GM19043 (cell line): Measurements from ENCODE around the gene GUCY1A1.

Experiments
- ATAC-seq: cut with Tn5 transposase; IDR thresholded peaks from one replicate; pipeline ENCODE4 v1.9.1; 2021; ENCODE audit warnings: low read depth; ENCODE audit not compliant: unreplicated experiment

Gene GUCY1A1

DNA sequence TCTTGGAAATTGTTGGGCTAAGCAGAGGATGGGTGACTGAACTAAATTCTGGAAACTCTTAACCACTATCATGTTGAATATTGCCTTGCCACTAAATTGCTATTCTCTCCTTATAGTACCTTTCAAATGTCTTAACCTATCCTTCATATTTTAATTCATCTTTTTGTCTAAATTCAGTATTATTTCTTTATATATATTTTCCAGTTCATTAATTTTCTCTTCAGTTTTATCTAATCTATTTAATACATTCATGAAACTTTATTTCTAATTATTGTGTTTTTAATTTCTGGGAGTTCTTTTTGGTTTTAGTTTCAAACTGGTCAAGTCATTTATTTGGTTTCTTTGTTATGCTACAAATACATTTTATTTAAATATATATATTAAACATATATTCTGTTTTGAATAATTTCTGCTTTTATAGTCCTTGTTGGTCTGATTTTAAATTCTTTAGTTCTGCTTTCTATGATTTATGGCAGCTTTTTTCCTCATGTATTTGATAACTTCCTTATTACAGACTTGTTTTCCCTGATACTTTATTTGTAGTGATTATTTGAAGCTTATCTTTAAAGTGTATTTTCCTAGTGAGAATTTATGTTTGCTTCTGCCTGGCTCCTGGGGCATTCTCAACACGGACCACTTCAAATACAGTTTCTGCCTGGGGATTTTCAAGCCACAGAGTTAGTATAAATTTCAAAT is 8.5 kb upstream of the GUCY1A1 start:
- ATAC-seq, result no peak

DNA sequence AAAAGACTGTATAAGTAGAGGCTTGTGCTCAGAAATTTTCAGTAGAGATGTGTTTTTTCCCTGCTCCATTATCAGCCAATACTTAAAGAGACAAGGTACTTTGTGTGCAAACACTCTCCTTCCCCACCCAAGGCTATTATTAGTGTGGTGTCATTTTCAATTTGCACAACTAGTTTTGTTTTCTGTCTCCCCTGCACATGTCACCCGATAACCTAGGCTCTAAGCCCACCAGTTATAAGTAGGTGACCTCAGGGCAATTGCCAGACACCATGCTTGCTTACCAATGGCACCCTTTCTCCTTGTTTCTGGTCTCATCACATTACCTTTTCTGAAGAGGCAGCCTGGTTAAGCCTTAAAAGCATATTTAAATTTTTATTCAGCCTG is 8.0 kb upstream of the GUCY1A1 start:
- no peak for ATAC-seq

DNA sequence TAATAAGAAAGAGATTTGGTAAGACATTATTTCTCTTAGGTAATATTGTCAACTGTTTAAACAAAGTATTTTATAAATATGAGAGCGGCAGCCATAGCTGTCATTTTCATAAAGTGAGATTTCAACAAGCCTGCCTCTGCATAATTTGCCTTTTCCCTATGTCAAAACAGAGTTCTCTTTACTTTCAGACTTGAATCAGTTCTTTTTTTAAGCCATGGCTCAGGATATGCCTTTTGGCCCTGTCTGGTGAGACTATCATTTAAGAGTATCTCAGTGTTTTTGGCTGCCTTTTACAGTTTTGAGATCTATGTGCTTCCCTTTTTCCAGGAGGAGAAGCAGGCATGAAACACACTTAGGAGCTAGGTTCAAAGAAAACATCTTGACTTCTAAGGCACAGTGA is 7.5 kb upstream of the GUCY1A1 start:
- ATAC-seq, result no peak

DNA sequence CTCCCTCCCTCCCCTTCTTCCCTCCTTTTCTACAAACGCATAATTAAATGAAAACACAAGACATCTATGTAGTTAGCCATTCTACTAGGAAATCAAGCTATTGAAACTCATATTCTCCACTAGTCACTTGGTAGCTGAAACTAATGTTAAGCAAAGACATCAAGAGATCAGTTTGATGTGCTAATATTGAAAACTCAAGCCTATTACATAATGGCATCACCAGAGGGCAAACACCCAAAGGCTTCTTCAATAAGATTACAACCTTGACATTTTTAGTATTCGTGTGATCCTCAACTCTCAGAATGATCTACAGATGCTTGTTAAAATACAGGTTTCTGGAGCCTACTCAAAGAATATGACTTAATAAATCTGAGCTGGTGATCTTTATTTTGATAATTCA is 6.2 kb upstream of the GUCY1A1 start:
- no peak for ATAC-seq

DNA sequence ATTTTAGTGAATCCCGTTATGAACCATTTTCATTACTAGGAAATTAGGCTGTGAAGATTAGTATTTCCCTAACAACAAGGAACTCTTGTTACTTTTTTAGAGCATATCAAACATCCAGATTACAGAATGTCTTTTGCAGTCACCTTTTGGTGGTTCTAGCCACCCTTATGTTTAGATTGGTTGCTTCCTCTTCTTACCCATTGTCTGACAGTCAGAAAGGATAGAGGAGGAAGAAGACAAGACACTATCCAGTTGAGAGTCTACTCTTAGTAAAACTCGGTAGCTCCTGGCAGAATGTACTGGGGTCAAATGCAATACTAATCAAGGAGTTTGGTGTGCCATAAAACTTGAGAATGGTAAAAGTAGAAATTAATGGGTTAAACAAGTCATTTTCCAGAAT is 1.6 kb upstream of the GUCY1A1 start:
- ATAC-seq, result no peak

DNA sequence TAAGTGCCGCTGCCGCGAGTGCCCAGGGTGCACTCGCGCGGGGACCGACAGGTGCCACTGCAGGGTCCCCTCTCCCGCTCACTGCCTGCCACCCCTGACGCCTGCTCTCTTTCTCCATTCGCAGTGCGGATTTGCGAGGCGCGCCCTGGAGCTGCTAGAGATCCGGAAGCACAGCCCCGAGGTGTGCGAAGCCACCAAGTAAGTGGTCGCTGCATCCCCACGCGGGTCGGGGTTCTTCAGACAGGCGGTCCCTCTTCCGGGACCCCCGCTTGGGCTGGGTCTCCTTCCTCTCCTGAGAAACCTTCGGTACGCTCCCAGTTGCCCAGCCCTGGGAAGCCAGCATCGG is 547 bp downstream of the GUCY1A1 start:
- ATAC-seq, result peak; percentile 54

DNA sequence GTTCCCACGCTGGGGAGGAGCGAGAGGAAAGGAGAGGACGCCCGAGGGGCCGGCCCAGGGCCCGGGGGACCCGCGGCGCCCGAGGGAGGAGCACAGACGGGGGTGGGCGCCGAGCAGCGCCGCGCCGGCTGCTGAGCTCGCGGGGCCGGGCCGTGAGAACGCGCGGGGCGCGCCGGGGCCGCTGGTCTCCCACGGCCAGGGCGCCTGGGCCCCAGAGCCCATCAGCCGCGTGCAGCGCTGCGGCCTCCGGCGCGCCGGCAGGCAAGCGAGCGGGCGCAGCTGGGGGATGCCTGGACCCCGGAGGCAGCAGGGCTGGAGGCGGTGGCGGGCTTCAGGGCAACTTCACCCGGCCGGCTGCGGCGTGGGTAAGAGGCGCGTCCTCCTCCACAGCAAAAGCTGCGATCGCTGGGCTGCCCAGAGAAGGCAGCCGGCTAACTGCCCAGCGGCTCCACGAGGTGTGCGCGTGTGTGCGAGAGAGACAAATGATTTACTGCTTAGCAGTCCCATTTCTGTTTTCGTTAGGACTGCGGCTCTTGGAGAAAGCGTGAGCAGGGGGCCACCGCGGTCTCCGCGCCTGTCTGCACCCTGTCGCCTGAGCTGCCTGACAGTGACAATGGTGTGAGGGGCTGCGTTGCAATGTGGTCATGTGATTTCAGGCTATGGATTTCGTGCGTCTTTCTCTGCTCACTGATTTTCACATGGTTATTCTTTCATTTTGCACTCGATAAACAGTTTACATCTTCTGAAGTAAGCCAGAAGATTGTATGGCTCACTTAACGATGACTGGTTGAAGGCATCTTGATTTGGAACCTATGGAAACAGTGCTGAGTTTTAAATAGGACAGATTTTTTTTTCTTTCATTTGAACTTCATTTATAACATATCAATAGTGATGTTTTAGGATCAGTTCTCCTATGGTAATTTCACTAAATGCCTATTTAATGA is 1.2 kb downstream of the GUCY1A1 start:
- peak; percentile 35 for ATAC-seq

DNA sequence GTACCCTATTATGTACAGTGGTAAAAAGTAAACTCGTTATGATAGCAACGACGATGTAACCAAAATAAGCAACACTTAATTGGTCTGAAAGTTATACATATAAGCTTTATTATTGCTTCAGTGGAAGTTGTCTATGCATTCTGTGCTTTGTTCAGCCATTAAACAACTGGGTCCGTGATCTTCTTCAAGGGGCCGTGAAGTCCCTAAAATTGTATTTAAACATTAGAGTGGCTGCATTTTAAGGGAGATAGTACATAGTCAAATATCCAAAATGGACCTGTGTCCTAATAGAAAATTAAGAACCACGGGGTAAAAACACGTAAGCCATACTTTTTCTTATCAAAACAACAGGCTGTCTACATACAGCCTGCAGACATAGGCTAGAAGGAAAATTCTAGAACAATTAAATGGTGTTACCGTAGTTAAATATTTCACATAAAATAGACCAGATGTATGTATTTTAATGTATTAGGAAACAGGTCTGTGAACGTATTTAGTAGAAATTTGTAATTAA is 2.1 kb downstream of the GUCY1A1 start:
- ATAC-seq, result no peak

DNA sequence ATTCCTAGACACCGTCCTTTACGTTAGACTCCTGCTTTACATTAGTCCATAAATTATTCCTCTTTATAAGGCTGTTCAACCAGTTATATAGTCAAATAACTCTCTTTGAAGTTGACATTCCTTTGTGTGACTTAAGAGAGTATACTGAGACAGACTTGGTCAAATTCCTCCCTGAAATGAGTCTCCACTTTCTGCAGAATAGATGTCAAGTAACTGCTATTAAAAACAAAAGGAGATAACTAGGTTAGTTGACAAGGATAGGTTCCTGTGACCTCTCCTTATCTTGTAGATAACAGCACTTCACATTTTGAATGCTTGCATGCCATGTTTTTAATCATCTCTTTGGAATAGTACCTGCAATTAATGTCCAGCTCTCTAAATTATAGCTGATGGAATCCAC is 5.7 kb downstream of the GUCY1A1 start:
- no peak for ATAC-seq

DNA sequence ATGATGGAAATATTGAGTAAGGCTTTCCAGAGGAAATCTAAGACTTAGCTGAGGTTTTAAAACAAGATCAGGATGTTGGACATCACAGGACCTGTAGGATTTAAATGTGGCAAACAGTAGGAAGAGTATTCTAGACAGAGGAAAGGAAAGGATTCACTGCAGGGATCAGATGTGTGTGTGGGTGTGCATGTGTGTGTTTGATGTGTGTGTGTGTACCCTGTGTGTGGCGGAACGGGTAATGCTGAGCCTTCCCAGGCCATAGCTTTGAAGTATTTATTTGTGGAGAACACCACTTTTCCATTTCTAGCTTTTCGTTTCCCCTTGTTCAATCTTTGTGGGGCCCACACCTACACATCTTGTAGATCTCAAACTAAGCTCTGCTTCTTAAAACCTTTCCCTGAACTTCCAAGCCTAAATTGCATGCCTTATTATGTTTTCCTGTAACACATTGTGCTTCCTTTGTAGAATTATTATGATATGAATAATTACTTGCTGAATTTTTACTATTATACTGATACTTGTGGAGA is 6.9 kb downstream of the GUCY1A1 start:
- no peak for ATAC-seq

DNA sequence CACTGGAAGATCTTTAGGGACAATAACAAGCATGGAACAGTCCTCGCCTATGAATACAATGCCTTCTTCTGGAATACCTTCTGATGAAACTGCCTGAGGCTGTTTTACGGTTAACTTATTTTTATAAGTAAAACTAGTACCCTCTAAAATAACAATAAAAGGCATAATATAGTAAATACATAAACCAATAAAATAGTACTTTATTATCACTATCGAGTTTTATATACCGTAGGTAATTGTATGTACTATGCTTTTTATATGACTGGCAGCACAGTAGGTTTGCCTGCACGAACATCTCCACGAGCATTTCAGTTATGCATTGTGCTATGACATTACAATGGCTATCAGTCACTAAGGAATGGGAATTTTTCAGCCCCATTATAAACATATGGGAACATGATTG is 8.0 kb downstream of the GUCY1A1 start:
- no peak for ATAC-seq

DNA sequence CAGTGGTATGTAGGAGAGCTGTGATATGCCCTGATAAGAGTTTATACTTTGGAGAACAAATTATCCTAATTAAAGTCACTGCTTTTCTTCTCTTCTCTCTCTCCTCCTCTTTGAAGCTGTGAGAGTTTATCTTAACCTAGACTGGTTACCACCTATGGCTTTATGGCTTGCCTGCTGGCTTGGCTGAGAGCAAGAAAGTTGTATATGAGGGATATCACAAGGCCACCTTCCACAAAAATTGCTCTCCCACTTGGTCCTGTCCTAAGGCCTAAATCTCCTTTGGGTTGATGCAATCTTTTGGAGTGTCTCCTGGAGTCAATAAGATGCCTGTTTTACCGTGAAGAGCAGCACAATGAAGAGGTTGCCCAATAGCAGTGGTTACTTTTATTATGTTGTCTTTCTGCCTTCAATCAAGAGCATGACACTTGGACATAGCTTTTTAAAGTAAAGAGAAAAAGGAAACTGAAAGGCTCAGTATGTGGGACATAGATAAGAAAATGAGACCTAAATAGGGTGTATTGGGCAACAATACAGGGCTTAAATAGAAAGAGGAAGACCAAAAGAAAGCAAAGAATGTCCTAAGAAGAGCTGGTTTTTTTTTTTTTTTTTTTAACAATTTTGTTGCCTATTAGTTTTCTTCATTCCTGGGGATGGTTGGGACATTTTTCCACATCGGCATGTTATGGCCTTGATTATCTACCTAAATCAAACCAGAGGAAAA is 9.2 kb downstream of the GUCY1A1 start:
- ATAC-seq, result no peak

DNA sequence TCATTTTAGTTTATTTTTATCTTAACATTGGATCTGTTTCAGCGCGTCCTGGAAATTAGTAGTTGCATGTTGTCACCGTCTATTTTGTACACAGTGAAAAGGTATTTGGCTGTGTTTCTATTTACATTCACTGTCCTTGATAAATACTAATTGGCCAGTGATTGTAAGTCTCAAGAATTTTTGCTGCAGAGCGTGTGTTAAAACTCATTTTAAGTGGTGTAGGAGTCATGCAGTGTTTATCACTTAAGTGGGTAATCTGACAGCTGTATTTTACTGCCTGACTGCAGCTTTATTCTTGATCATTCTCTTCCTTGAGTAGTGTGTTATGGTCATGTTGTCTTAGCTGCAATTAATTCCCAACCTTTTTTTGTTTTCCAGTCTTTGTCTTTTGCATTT is 9.8 kb downstream of the GUCY1A1 start:
- no peak for ATAC-seq

DNA sequence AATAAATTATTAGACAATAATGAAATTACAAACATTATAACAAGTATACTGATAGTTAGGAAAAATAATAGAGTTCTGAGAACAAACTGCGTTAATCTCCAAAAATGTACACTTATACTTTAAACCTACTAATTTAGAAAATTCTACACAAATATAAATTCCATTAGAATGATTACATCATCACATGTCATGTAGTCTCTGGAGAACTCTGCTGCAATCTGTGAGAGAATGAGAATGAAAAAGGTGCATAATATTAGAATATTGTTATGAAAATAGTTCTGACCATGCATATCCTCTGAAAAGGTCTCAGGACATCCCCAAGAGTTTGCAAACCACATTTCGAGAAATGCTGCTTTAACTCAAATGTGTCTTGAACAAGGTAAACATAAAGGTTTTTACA is 11.4 kb downstream of the GUCY1A1 start:
- ATAC-seq, result no peak

DNA sequence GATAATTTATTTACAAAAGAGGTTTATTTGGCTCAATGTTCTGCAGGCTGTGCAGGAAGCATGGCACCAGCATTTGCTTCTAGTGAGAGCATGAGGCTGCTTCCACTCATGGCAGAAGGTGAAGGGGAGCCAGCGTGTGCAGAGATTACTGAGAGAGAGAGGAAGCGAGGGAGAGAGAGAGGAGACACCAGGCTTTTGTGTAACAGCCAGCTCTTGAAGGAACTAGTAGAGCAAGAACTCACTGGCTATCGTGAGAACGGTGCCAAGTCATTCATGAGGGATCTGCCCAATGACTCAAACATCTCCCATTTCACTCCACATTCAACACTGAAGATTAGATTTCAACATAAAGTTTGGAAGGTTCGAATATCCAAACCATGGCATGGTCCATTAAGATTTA is 12.7 kb downstream of the GUCY1A1 start:
- no peak for ATAC-seq

DNA sequence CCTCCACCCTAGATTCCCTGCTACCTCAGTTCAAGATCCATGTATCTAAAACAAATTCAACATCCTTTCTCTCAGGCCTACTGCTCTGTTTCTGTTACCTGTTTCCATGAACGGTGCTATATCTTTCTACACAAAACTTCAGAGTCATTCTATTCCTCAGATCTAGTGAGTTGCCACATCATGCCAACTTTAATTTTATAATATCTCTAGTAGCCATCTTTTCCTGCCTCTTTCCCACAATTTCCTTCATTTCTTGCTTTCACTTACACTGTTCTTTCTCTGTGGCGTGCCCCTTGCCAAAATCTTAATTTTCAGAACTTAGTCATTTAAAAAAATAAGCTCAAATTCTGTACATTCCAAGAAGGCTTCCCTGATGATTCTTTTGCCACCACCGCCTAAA is 15.2 kb downstream of the GUCY1A1 start:
- ATAC-seq, result no peak

DNA sequence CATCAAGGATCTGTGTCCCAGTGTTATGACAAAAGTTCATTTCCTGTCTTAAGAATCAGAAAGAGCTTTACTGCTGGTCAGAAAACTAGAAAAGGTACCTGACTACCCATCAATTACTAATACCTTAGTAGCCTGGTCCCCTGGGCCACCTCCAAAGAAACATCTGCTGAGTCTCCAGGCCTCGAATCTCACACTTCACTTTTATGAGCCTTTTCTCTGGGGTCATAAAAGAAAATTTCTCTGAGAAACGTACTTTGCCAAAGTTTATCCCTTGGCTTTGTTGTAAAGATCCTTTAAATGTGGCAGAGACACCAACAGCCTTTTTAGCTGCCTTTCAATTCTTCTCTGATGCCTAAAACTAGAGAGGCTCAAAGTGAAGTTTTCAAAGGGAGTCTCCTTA is 17.8 kb downstream of the GUCY1A1 start:
- ATAC-seq, result no peak

DNA sequence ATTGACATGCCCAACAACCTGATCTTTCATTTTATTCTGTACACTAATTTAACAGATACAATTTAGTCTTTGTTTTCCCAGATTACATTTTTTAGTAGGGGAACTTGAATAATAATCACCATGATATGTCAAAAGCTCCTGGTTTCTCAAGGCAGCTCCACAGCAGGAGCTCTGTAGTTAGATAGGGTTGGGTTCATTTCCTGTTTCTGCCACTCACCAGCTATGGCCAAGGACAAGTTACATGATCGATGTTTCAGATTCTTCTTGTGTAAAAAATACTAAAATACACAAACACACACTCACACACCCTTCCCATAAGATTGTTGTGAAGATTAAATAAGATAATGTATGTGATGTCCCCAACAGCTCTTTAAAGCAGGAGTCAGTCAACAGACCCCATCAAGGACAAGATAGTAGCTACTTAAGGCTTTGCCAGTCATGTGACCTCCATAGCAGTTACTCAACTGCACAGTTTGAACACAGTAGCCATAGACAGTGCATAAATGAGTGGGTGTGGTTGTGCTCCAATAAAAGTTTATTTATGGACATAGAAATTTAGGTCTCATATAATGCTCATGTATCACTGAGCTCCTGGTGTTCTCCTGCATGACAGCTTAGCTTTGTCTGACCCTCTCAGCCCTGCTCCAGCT is 18.4 kb downstream of the GUCY1A1 start:
- ATAC-seq, result no peak

DNA sequence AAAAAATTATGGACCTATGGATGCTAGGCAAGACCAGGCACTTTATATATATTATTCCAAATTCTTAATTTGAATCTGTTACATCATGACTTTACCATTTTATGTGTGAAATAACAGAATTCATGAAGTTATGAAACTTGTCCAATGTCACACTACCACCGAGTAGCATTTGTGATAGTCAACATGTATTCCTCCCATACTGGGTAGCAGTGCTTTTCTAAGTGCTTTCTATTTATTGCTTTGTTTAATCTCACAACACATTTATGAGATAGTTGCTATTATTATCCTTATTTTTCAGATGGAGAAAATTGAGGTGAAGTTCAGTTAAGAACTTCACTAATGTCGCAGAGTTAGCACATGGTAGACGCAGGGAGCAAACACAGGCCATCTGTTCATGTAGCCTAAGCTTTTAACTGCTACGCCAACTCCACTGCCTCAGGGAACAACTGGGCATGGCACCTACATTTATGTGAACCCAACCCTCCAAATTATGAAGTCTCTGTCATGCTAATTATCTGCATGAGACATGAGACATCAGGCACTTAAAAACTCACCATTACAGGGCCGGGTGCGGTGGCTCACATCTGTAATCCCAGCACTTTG is 20.8 kb downstream of the GUCY1A1 start:
- ATAC-seq, result no peak

DNA sequence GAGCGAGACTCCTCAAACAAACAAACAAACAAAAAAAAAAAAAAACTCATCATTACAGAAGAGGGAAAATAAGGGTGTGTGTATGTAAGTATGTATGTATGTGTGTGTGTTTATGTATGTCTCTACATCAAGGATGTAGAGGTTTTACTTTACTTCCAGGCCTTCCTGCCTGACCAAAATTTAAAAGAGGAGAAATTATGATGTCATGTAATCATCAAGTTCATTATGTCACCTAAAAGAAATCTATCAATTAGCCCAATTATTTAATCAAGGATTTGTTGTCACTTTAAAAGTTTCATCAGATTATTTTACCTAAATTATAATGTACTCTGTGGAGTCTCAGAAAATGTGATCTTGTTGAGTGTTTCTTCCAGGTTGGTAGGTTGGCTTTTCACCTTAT is 21.6 kb downstream of the GUCY1A1 start:
- no peak for ATAC-seq
